ENCODE data around the gene SECISBP2.

SECISBP2 gene

DNA sequence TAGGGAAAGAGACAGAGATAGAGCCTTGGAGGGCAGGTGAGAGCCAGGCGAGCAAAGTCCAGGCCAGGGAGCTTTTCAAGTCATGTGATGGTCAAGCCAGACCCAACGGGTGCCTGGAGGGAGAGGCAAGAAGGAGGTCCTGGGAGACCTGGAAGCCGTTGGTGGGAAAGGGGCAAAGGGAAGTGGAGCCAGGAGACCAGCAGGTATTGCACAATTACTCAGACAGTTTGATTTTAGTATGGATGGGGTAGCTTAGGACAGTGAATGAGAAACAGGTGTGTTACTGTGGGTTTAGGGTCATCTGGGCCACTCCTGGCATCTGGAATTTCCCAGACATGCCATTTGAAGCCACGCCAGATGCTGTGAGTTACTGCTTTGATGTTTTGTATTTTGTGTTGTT is 5.1 kb downstream of the SECISBP2 start:
- peaks cover 0 to 46% of the 10 kb centered on the region in 2 experiments; a peak in 2 of 3 replicates for H3K36me3 ChIP-seq (ENCODE audit: control insufficient read depth in 2 of 2, insufficient read depth in 1 of 2, low read length in 2 of 2)
- H3K9me3 ChIP-seq (ENCODE audit: control insufficient read depth, insufficient read depth, low read depth, low read length): no peaks in the 10 kb centered on the region
- ChIA-PET CTCF (interaction anchor here (0.6 to 1.5 kb wide), 2 partner anchors 226 to 1515 kb away, joined by 4 read pairs; no protein-coding TSS in a partner anchor), POLR2A (interaction anchor here (1.3 kb wide), 1 partner anchor 12 kb away, joined by 4 read pairs; the partner anchor contains the start of gene CKS2)
- H3K27ac ChIP-seq (ENCODE audit: extremely low read depth, low read depth, low read length): no peak overlapping the region
- H3K4me1 ChIP-seq (ENCODE audit: control insufficient read depth, insufficient read depth, low read length): no peaks in the 10 kb centered on the region
- no peak for TF ChIP-seq ZNF404 (tag by site-specific recombination; IDR thresholded peaks at IDR 0.05)
- no peak overlapping the region for H3K4me3 ChIP-seq (ENCODE audit: low read depth, low read length)

DNA sequence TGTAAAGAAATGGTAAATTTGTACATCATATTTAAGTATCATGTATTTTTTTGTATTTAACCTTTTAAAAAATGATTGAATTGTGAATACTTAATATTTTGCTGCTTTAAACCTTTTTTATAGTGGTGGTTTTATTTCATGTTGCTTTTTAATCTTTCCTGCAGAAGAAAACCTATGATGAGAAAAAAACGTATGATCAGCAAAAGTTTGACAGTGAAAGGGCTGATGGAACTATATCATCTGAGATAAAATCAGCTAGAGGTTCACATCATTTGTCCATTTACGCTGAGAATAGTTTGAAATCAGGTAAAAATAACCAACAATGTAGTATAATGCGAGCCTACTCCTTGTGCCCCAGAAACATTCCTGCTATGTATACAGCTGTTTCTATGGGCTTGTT is 7.4 kb downstream of the SECISBP2 start:
- POLR2A ChIA-PET: interaction anchor here (0.7 kb wide), 1 partner anchor 14 kb away, joined by 3 read pairs; no protein-coding TSS in a partner anchor
- no peaks in the 10 kb centered on the region for H3K4me1 ChIP-seq (ENCODE audit: control insufficient read depth, insufficient read depth, low read length)
- peaks cover 7 to 64% of the 10 kb centered on the region in 2 experiments for H3K36me3 ChIP-seq (ENCODE audit: control insufficient read depth in 2 of 2, insufficient read depth in 1 of 2, low read length in 2 of 2)
- no peak overlapping the region for H3K4me3 ChIP-seq (ENCODE audit: low read depth, low read length)
- TF ChIP-seq KLF8 (tag by site-specific recombination; IDR thresholded peaks at IDR 0.05): no peak
- no peak for TF ChIP-seq FEZF1 (tag by site-specific recombination; IDR thresholded peaks at IDR 0.05)
- TF ChIP-seq, protein P1, sequence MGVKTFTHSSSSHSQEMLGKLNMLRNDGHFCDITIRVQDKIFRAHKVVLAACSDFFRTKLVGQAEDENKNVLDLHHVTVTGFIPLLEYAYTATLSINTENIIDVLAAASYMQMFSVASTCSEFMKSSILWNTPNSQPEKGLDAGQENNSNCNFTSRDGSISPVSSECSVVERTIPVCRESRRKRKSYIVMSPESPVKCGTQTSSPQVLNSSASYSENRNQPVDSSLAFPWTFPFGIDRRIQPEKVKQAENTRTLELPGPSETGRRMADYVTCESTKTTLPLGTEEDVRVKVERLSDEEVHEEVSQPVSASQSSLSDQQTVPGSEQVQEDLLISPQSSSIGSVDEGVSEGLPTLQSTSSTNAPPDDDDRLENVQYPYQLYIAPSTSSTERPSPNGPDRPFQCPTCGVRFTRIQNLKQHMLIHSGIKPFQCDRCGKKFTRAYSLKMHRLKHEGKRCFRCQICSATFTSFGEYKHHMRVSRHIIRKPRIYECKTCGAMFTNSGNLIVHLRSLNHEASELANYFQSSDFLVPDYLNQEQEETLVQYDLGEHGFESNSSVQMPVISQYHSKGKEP (tag by site-specific recombination; IDR thresholded peaks at IDR 0.05): no peak
- no peak for TF ChIP-seq ZNF16 (tag by site-specific recombination; IDR thresholded peaks at IDR 0.05; ENCODE audit: low read depth)
- TF ChIP-seq, protein P2, sequence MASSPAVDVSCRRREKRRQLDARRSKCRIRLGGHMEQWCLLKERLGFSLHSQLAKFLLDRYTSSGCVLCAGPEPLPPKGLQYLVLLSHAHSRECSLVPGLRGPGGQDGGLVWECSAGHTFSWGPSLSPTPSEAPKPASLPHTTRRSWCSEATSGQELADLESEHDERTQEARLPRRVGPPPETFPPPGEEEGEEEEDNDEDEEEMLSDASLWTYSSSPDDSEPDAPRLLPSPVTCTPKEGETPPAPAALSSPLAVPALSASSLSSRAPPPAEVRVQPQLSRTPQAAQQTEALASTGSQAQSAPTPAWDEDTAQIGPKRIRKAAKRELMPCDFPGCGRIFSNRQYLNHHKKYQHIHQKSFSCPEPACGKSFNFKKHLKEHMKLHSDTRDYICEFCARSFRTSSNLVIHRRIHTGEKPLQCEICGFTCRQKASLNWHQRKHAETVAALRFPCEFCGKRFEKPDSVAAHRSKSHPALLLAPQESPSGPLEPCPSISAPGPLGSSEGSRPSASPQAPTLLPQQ (tag by site-specific recombination; IDR thresholded peaks at IDR 0.05): no peak
- TF ChIP-seq ZNF776 (tag by site-specific recombination; IDR thresholded peaks at IDR 0.05; ENCODE audit: borderline replicate concordance): no peak
- TF ChIP-seq, protein P3, sequence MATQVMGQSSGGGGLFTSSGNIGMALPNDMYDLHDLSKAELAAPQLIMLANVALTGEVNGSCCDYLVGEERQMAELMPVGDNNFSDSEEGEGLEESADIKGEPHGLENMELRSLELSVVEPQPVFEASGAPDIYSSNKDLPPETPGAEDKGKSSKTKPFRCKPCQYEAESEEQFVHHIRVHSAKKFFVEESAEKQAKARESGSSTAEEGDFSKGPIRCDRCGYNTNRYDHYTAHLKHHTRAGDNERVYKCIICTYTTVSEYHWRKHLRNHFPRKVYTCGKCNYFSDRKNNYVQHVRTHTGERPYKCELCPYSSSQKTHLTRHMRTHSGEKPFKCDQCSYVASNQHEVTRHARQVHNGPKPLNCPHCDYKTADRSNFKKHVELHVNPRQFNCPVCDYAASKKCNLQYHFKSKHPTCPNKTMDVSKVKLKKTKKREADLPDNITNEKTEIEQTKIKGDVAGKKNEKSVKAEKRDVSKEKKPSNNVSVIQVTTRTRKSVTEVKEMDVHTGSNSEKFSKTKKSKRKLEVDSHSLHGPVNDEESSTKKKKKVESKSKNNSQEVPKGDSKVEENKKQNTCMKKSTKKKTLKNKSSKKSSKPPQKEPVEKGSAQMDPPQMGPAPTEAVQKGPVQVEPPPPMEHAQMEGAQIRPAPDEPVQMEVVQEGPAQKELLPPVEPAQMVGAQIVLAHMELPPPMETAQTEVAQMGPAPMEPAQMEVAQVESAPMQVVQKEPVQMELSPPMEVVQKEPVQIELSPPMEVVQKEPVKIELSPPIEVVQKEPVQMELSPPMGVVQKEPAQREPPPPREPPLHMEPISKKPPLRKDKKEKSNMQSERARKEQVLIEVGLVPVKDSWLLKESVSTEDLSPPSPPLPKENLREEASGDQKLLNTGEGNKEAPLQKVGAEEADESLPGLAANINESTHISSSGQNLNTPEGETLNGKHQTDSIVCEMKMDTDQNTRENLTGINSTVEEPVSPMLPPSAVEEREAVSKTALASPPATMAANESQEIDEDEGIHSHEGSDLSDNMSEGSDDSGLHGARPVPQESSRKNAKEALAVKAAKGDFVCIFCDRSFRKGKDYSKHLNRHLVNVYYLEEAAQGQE (tag by site-specific recombination; IDR thresholded peaks at IDR 0.05): no peak
- no peak for TF ChIP-seq ZNF19 (tag by site-specific recombination; IDR thresholded peaks at IDR 0.05; ENCODE audit: low read depth)
- TF ChIP-seq ZBTB48 (tag by site-specific recombination; IDR thresholded peaks at IDR 0.05): no peak
- TF ChIP-seq, protein P4, sequence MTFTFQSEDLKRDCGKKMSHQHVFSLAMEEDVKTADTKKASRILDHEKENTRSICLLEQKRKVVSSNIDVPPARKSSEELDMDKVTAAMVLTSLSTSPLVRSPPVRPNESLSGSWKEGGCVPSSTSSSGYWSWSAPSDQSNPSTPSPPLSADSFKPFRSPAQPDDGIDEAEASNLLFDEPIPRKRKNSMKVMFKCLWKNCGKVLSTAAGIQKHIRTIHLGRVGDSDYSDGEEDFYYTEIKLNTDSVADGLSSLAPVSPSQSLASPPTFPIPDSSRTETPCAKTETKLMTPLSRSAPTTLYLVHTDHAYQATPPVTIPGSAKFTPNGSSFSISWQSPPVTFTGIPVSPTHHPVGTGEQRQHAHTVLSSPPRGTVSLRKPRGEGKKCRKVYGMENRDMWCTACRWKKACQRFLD (tag by site-specific recombination; IDR thresholded peaks at IDR 0.05): no peak
- no peak for TF ChIP-seq ZNF311 (tag by site-specific recombination; IDR thresholded peaks at IDR 0.05; ENCODE audit: borderline replicate concordance)
- no peak for TF ChIP-seq ZNF404 (tag by site-specific recombination; IDR thresholded peaks at IDR 0.05)
- TF ChIP-seq, protein P5, sequence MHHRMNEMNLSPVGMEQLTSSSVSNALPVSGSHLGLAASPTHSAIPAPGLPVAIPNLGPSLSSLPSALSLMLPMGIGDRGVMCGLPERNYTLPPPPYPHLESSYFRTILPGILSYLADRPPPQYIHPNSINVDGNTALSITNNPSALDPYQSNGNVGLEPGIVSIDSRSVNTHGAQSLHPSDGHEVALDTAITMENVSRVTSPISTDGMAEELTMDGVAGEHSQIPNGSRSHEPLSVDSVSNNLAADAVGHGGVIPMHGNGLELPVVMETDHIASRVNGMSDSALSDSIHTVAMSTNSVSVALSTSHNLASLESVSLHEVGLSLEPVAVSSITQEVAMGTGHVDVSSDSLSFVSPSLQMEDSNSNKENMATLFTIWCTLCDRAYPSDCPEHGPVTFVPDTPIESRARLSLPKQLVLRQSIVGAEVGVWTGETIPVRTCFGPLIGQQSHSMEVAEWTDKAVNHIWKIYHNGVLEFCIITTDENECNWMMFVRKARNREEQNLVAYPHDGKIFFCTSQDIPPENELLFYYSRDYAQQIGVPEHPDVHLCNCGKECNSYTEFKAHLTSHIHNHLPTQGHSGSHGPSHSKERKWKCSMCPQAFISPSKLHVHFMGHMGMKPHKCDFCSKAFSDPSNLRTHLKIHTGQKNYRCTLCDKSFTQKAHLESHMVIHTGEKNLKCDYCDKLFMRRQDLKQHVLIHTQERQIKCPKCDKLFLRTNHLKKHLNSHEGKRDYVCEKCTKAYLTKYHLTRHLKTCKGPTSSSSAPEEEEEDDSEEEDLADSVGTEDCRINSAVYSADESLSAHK (tag by site-specific recombination; IDR thresholded peaks at IDR 0.05): no peak
- no peak for TF ChIP-seq ZSCAN16 (tag by site-specific recombination; IDR thresholded peaks at IDR 0.05)
- no peak for TF ChIP-seq GLI4 (tag by site-specific recombination; IDR thresholded peaks at IDR 0.05)
- no peak for TF ChIP-seq ZNF501 (tag by site-specific recombination; IDR thresholded peaks at IDR 0.05)
- TF ChIP-seq GLI2 (tag by site-specific recombination; IDR thresholded peaks at IDR 0.05; ENCODE audit: borderline replicate concordance, low read depth): no peak
- no peak for TF ChIP-seq HOXD13 (CRISPR knock-in tag; IDR thresholded peaks at IDR 0.05; ENCODE audit: borderline replicate concordance)
- TF ChIP-seq ZNF623 (tag by site-specific recombination; IDR thresholded peaks at IDR 0.05): no peak
- TF ChIP-seq, protein P6, sequence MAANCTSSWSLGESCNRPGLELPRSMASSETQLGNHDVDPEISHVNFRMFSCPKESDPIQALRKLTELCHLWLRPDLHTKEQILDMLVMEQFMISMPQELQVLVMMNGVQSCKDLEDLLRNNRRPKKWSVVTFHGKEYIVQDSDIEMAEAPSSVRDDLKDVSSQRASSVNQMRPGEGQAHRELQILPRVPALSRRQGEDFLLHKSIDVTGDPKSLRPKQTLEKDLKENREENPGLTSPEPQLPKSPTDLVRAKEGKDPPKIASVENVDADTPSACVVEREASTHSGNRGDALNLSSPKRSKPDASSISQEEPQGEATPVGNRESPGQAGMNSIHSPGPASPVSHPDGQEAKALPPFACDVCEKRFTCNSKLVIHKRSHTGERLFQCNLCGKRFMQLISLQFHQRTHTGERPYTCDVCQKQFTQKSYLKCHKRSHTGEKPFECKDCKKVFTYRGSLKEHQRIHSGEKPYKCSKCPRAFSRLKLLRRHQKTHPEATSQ (tag by site-specific recombination; IDR thresholded peaks at IDR 0.05): no peak
- no peaks in the 10 kb centered on the region for H3K9me3 ChIP-seq (ENCODE audit: control insufficient read depth, insufficient read depth, low read depth, low read length)
- CTCF ChIA-PET: interaction anchor here (0.9 to 1.3 kb wide), 2 partner anchors 207 to 223 kb away, joined by 4 to 5 read pairs; no protein-coding TSS in a partner anchor
- no peak overlapping the region for H3K27ac ChIP-seq (ENCODE audit: extremely low read depth, low read depth, low read length)
